Esophagus muscularis mucosa (tissue), 4 donors: ENCODE data around the gene PACSIN1. TPM values are rescaled to one million over a fixed set of nuclear protein-coding genes. Genes with fewer than 3 reads are reported as not detected.

Experiments
- DNase-seq: peaks from one replicate; pipeline ENCODE4 v3.0.0-alpha.2; 2017; ENCODE audit errors: extremely low spot score
- H3K27ac ChIP-seq, 4 donors: fragments of 200-600 bp; sonication (generic); replicated peaks in 1 of 4; 1 replicate in 3 of 4; 2 replicates in 1 of 4; pipeline ENCODE4 v1.5.1; 2016 to 2019; ENCODE audit warnings: mild to moderate bottlenecking in 1 of 4
- H3K27me3 ChIP-seq, 4 donors: fragments of 200-600 bp; sonication (generic); one replicate each; pipeline versions ENCODE4 v1.5.1 to v1.6.0; 2016 to 2019
- H3K36me3 ChIP-seq, 4 donors: fragments of 200-600 bp; sonication (generic); one replicate each; pipeline ENCODE4 v1.5.1; 2016 to 2019
- H3K4me1 ChIP-seq, 4 donors: fragments of 200-600 bp; sonication (generic); one replicate each; pipeline ENCODE4 v1.5.1; 2016 to 2019
- H3K4me3 ChIP-seq, 4 donors: fragments of 200-600 bp; sonication (generic); 1 replicate in 2 of 4; 2 replicates in 2 of 4; pipeline ENCODE4 v1.5.1; 2016 to 2019; ENCODE audit warnings: mild to moderate bottlenecking in 4 of 4, moderate library complexity in 1 of 4
- H3K9me3 ChIP-seq, 4 donors: fragments of 200-600 bp; sonication (generic); 1 replicate in 3 of 4; 2 replicates in 1 of 4; pipeline ENCODE4 v1.5.1; 2016 to 2019
- CTCF ChIP-seq, 3 experiments: fragments of 200-600 bp in 2 of 3; fragments of 450-650 bp in 1 of 3; sonication (generic) in 2 of 3; IDR thresholded peaks; one replicate each; pipeline ENCODE4 v1.5.1; 2017 to 2019; ENCODE audit warnings: antibody characterized with exemption in 3 of 3, mild to moderate bottlenecking in 2 of 3, moderate library complexity in 1 of 3
- EP300 ChIP-seq: sonication (generic); formaldehyde crosslinking; IDR thresholded peaks from one replicate; pipeline ENCODE4 v1.6.1; 2017; ENCODE audit warnings: antibody characterized with exemption
- POLR2A ChIP-seq: fragments of 450-650 bp; IDR thresholded peaks from one replicate; pipeline ENCODE4 v1.6.1; 2017; ENCODE audit warnings: antibody characterized with exemption, moderate library complexity, mild to moderate bottlenecking, low read depth
- POLR2AphosphoS5 ChIP-seq, 2 donors: sonication (generic); formaldehyde crosslinking; IDR thresholded peaks; one replicate each; pipeline ENCODE4 v1.6.1; 2017; ENCODE audit warnings: antibody characterized with exemption in 2 of 2
- WGBS: methylation state at CpG from one replicate; pipeline ENCODE4 v1.1.5; 2018; 5-methylcytosine and 5-hydroxymethylcytosine counted together
- intact Hi-C: fragments of 100-400 bp; cut with DNase I; formaldehyde crosslinking; loops from one replicate; pipeline ENCODE4 v1.15.1; 2023
- total RNA-seq, 4 donors: library from RNA; depleted of rRNA; stranded (reverse); fragments of >200 nt; gene quantifications; one replicate each; pipeline versions ENCODE4 v1.1.0 to v1.2.1, GENCODE V29; 2016

Gene PACSIN1
- total RNA-seq, 4 donors from 2014 or later = 0.42 to 2.3 (median 1.7) TPM

GRCh38 chr6:34425132-34425497, 40.8 kb upstream of the PACSIN1 start:
- H3K4me3 ChIP-seq = peak overlapping the region; percentile 60 to 86 (median 80)
- no peak for TF ChIP-seq EP300
- no peak for TF ChIP-seq CTCF (IDR thresholded peaks at IDR 0.05)
- TF ChIP-seq POLR2AphosphoS5 (IDR thresholded peaks at IDR 0.05) = no peak
- TF ChIP-seq POLR2A = no peak
- H3K36me3 ChIP-seq = peaks cover 46 to 48% (median 47%) of the 10 kb centered on the region in 4 donors
- H3K27ac ChIP-seq = peak overlapping the region; percentile 79 to 91 (median 88)
- 12% methylated on average over 7 of the region's 10 CpGs for WGBS
- DNase-seq = no peak
- intact Hi-C loops = loop anchor here (10.0 kb wide), 1 partner anchor 180 kb away; no protein-coding TSS in a partner anchor
- H3K4me1 ChIP-seq = peaks cover 15 to 40% (median 32%) of the 10 kb centered on the region in 4 donors
- no peaks in the 10 kb centered on the region for H3K9me3 ChIP-seq
- H3K27me3 ChIP-seq = no peaks in the 10 kb centered on the region

GRCh38 chr6:34425498-34426410, 40.1 kb upstream of the PACSIN1 start, which contains the start of gene RPS10:
Gene RPS10 (minus strand): TSS chr6:34426069. CDS start chr6:34425221, 848 bp downstream.
- Histone ChIP-seq H3K4me1 (peaks cover 15 to 39% (median 32%) of the 10 kb centered on the region in 4 donors), H3K27ac (peak within 1 kb of the TSS; percentile 79 to 91 (median 88)), H3K9me3 (no peaks in the 10 kb centered on the region), H3K36me3 (peaks cover 40 to 42% (median 41%) of the 10 kb centered on the region in 4 donors), H3K4me3 (peak within 1 kb of the TSS; percentile 60 to 86 (median 80)), H3K27me3 (no peaks in the 10 kb centered on the region)
- TF ChIP-seq POLR2AphosphoS5 (IDR thresholded peaks at IDR 0.05) = peak; percentile 96
- peak; percentile 71 for TF ChIP-seq POLR2A
- peak in 2 of 3 experiments; percentile 16 to 27 for TF ChIP-seq CTCF (IDR thresholded peaks at IDR 0.05)
- TF ChIP-seq EP300 = no peak
- under 1% methylated on average over 31 of the region's 58 CpGs for WGBS
- intact Hi-C loops = loop anchor here (10.0 kb wide), 1 partner anchor 179 kb away; no protein-coding TSS in a partner anchor
- peak; percentile 96 for DNase-seq

GRCh38 chr6:34435916-34436315, 30.0 kb upstream of the PACSIN1 start:
- 68% methylated on average over 5 of the region's 5 CpGs for WGBS
- intact Hi-C loops = no loop called here
- H3K9me3 ChIP-seq = no peaks in the 10 kb centered on the region
- no peak overlapping the region for H3K4me3 ChIP-seq
- no peak for DNase-seq
- no peak overlapping the region for H3K27ac ChIP-seq
- H3K27me3 ChIP-seq = no peaks in the 10 kb centered on the region
- TF ChIP-seq CTCF (IDR thresholded peaks at IDR 0.05) (no peak), EP300 (no peak), POLR2A (no peak), POLR2AphosphoS5 (IDR thresholded peaks at IDR 0.05) (no peak)
- H3K36me3 ChIP-seq = no peaks in the 10 kb centered on the region
- H3K4me1 ChIP-seq = no peaks in the 10 kb centered on the region

GRCh38 chr6:34436803-34437643, 28.9 kb upstream of the PACSIN1 start:
- Histone ChIP-seq H3K4me3 (no peak overlapping the region), H3K36me3 (no peaks in the 10 kb centered on the region), H3K9me3 (no peaks in the 10 kb centered on the region), H3K4me1 (no peaks in the 10 kb centered on the region), H3K27me3 (no peaks in the 10 kb centered on the region), H3K27ac (no peak overlapping the region)
- TF ChIP-seq POLR2AphosphoS5 (IDR thresholded peaks at IDR 0.05) (no peak), CTCF (IDR thresholded peaks at IDR 0.05) (no peak), POLR2A (no peak)
- 93% methylated on average over 37 of the region's 38 CpGs for WGBS
- no peak for DNase-seq
- intact Hi-C loops = no loop called here
